Measurements from ENCODE around the gene RACK1. TPM values are rescaled to one million over a fixed set of nuclear protein-coding genes. Genes with fewer than 3 reads are reported as not detected.

Gene RACK1
- total RNA-seq, 1 donor from 2014 or later = 2,747 TPM

DNA sequence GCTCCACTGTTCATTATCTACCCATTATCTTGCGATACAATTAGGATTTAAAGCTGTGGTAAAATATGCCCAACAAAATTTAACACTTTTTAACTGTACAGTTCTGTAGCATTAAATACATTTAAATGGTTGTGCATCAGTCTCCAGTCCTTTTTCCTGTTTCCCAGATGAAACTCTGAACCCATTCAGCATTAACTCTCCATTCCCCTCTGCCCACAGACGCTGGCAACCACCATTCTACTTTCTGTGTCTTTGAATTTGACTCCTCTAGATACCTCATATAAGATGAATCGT is 35.8 kb downstream of the RACK1 start:
- peak overlapping the region; percentile 68 for H3K4me3 ChIP-seq (ENCODE audit: low read depth, low read length)
- TF ChIP-seq, protein P1, sequence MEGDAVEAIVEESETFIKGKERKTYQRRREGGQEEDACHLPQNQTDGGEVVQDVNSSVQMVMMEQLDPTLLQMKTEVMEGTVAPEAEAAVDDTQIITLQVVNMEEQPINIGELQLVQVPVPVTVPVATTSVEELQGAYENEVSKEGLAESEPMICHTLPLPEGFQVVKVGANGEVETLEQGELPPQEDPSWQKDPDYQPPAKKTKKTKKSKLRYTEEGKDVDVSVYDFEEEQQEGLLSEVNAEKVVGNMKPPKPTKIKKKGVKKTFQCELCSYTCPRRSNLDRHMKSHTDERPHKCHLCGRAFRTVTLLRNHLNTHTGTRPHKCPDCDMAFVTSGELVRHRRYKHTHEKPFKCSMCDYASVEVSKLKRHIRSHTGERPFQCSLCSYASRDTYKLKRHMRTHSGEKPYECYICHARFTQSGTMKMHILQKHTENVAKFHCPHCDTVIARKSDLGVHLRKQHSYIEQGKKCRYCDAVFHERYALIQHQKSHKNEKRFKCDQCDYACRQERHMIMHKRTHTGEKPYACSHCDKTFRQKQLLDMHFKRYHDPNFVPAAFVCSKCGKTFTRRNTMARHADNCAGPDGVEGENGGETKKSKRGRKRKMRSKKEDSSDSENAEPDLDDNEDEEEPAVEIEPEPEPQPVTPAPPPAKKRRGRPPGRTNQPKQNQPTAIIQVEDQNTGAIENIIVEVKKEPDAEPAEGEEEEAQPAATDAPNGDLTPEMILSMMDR (conservative IDR thresholded peaks at IDR 0.05; ENCODE audit: low read depth, low read length) = no peak
- DNase-seq (ENCODE audit: low read depth) = no peak

DNA sequence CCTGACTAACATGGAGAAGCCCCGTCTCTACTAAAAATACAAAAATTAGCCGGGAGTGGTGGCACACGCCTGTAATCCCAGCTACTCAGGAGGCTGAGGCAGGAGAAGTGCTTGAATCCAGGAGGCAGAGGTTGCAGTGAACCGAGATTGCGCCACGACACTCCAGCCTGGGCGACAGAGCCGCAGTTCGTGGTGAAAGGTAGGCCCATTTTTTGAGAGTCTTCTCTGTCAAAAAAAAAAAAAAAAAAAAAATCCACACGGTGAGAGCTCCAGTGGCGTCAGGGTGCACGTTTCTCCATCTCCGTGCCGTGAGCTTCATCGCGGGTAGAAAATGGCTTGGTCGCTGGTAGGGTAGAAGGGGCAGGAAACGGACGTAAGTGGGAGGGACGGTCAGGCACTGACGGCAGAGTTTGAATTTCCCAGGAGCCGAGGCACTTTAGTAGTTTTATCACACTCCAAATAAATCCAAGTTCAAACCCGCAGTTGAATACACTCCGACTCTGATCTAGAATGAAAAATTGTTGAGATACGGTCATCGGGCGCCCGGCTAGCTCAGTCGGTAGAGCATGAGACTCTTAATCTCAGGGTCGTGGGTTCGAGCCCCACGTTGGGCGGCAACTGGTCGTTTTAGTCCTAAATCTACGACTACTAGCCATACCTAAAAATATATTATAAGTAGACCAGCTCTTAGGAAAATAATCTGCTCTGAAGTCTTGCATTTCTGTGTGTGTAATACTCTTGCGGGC is 36.3 kb downstream of the RACK1 start:
- TF ChIP-seq, protein P1 (conservative IDR thresholded peaks at IDR 0.05; ENCODE audit: low read depth, low read length) = no peak
- no peak for DNase-seq (ENCODE audit: low read depth)
- peak overlapping the region; percentile 68 for H3K4me3 ChIP-seq (ENCODE audit: low read depth, low read length)

DNA sequence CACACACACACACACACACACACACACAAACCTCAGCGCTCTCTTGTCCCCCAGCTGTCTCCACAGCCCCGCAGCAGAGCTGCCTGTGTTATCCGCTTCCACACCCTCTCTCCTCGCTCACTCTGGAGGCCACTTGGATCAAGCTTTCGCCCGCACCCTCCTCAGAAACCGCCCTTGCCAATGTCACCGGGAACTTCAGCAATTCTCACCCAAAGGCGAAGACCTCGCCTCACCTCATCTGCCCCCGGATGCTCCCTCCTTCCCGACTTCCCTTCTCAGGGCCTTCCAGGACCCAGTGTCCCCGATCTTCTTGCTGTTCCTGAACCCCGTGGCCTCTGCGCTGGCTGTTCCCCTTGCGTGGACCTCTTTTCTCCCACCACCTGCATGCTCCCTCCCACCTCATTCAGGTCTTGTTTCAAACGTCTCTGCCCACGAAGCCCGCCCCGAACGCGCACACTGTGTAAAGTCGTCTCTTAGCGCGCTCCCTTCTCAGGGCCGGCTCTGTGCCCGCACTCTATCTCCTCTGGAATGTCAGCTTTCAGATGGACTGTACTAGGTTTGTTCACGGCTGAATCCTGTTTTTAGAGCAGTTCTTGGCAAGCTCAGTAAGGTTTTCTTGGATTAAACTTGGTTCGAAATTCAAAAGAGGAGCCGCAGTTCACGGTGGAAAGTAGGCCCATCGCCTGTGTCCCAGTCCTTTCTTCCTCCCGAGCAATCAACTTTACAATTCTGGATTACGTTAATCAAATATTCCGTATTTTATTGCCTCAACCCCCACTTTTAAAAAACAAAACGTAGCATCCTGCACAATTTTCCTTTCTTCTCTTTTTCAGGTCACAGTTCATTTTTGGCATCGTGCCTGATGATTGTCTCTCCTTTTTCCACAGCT is 37.7 kb downstream of the RACK1 start:
- peak overlapping the region; percentile 68 for H3K4me3 ChIP-seq (ENCODE audit: low read depth, low read length)
- TF ChIP-seq, protein P1 (conservative IDR thresholded peaks at IDR 0.05; ENCODE audit: low read depth, low read length) = no peak
- DNase-seq (ENCODE audit: low read depth) = no peak

DNA sequence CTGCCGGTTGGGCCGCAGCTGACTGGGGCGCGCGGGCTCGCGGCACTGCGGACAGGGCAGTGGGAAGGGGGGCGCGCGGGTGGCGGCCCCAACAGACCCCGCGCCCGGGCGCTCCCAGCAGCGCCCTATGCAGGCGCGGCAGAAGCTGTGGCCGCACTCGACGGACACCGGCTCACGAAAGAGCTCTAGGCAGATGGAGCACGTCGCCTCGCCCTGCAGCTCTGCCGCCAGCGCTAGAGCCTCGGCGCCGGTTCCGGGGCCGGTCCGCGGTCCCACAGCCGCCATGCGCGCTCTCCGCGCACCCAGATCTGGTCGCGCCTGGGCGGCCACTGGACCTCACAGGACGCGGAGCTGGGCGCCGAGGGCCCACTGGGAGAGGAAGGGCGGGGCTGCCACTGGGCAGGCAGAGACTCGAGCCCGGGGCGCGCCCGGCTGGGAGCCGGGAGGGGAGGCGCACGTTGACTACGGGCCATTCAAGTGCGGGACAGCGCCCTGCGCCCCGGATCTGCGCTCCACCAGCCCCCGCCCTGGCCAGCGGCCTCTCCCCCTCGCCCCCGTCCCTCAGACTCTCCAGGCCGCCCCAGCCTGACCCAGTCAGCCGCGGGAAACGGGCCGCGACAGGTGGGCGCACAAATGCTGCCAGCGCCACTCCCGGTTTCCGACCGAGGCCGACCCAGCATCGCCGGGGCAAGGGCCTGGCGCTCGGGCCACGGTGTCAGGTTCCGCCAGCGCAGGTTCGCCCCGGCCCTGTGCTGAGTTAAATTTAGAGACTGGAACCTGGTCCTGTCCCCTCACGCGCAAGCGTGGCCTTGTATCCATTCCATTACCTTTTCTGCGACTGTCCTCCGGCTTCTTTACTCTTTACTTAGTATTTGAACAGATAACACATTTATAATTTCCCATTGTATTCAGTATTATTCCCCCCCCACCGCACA is 38.6 kb downstream of the RACK1 start, which contains the start of gene TRIM7:
Gene TRIM7, minus strand, starts transcription at position 371 of the 935 bp plus-strand sequence. Its CDS starts 86 bp downstream, at position 285.
- no peak for DNase-seq (ENCODE audit: low read depth)
- H3K4me3 ChIP-seq (ENCODE audit: low read depth, low read length) = peak within 1 kb of the TSS; percentile 68
- TF ChIP-seq, protein P1 (conservative IDR thresholded peaks at IDR 0.05; ENCODE audit: low read depth, low read length) = no peak

DNA sequence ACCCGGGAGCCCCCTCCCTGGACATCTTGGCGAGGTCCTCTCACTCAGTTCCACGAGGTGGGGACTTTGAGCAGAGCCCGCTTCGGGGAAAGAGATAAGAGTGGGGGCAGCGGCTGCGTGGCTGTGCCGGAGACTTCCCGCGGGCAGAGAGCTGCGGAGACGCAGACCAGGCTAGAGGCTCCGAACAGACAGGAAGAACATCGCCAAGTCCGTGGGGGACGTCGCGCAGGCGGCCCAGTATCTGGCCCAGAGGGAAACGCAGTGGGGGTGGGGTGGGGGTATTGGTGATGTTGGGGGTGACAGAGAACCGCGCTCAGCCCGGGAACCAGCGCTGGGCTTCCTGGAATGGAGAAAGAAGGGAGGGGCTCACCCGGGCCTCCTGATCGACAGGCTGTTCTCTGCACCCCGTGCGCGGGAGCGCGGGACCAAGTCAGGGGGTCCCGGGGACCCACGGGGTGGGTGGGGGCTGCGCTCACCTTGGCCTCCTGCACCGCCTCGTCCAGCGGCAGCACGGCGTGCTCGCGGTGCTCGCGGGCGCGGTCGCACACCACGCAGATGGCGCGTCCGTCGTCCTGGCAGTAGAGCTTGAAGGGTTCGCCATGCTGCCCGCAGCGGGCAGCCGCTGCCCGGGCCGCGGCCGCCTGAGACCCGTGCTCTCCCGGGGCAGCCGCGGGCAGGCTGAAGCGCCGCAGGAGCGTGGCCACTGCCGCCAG is 39.4 kb downstream of the RACK1 start:
- peak overlapping the region; percentile 68 for H3K4me3 ChIP-seq (ENCODE audit: low read depth, low read length)
- no peak for DNase-seq (ENCODE audit: low read depth)
- TF ChIP-seq, protein P1 (conservative IDR thresholded peaks at IDR 0.05; ENCODE audit: low read depth, low read length) = no peak

DNA sequence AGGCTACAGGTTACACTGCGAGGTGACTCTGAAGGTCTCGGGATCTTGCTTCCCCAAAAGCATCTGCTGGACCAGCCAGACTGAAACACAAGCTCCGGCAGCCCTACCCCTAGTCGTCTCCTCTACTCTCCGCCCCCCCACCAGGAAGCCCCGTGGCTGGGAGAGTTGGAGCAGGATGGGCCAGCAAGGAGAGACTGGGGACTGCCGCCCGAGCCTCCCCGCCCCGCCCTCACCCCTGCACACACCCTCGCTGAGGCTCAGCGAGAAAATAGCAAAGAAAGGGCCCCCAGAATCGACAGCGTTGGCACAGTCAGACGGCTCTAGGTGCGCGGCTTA is 40.0 kb downstream of the RACK1 start:
- DNase-seq (ENCODE audit: low read depth) = no peak
- TF ChIP-seq, protein P1 (conservative IDR thresholded peaks at IDR 0.05; ENCODE audit: low read depth, low read length) = no peak
- H3K4me3 ChIP-seq (ENCODE audit: low read depth, low read length) = peak overlapping the region; percentile 68

Measured in epithelial cell of proximal tubule (primary cell).